Caco-2 (cell line): ENCODE measurements around the gene MAP4K3. TPM values are rescaled to one million over a fixed set of nuclear protein-coding genes. Genes with fewer than 3 reads are reported as not detected.

ENCODE experiments used
- BruUV-seq: library from RNA; stranded (reverse); fragments of 400-500 nt; replicated peaks from 2 replicates; lab custom pipeline; 2021; lab: Mats Ljungman, UMichigan
- CTCF ChIA-PET: fragments of 300-600 bp; sonication (Branson Sonifier 250); formaldehyde crosslinking; loops from one replicate; lab custom pipeline; 2022; ENCODE audit warnings: antibody characterized with exemption; lab: Charles Lee
- POLR2A ChIA-PET: fragments of 300-600 bp; sonication (Branson Sonifier 250); formaldehyde crosslinking; loops from one replicate; lab custom pipeline; 2022; ENCODE audit warnings: antibody characterized with exemption; lab: Charles Lee
- DNase-seq, 2 experiments: peaks; one replicate each; pipeline versions ENCODE4 v3.0.0 to v3.0.0-alpha.2; 2020 to 2022
- H3K27me3 ChIP-seq: replicated peaks from 2 replicates; pipeline ENCODE4 v1.6.0; 2011; ENCODE audit warnings: low read length; ENCODE audit not compliant: control insufficient read depth, insufficient read depth
- H3K36me3 ChIP-seq: 2 replicates; pipeline ENCODE4 v1.5.1; 2011; ENCODE audit warnings: low read length; ENCODE audit not compliant: control insufficient read depth, insufficient read depth
- H3K4me1 ChIP-seq: fragments of 250-450 bp; sonication (Bioruptor Pico); 2 replicates; pipeline ENCODE4 v1.5.1; 2020; ENCODE audit warnings: mild to moderate bottlenecking
- H3K4me3 ChIP-seq: 2 replicates; pipeline ENCODE4 v1.5.1; 2011; ENCODE audit warnings: low read depth, mild to moderate bottlenecking, control low read depth, low read length
- H3K9me3 ChIP-seq: fragments of 250-450 bp; sonication (Bioruptor Pico); 2 replicates; pipeline ENCODE4 v1.5.1; 2020; ENCODE audit warnings: mild to moderate bottlenecking, moderate library complexity
- H3K27ac Mint-ChIP-seq: one replicate; pipeline ENCODE4 v1.8.0; 2022; ENCODE audit warnings: mixed read lengths; ENCODE audit not compliant: unreplicated experiment
- H3K27me3 Mint-ChIP-seq: one replicate; pipeline ENCODE4 v1.8.0; 2022; ENCODE audit warnings: mixed read lengths; ENCODE audit not compliant: insufficient read depth, unreplicated experiment
- H3K36me3 Mint-ChIP-seq: one replicate; pipeline ENCODE4 v1.8.0; 2022; ENCODE audit warnings: mild to moderate bottlenecking, mixed read lengths; ENCODE audit not compliant: insufficient read depth, unreplicated experiment
- H3K4me1 Mint-ChIP-seq: one replicate; pipeline ENCODE4 v1.8.0; 2022; ENCODE audit warnings: low read depth, mixed read lengths; ENCODE audit not compliant: unreplicated experiment
- H3K4me3 Mint-ChIP-seq: one replicate; pipeline ENCODE4 v1.8.0; 2022; ENCODE audit warnings: mild to moderate bottlenecking, moderate library complexity, mixed read lengths; ENCODE audit not compliant: unreplicated experiment
- H3K9me3 Mint-ChIP-seq: one replicate; pipeline ENCODE4 v1.8.0; 2022; ENCODE audit warnings: mixed read lengths; ENCODE audit not compliant: unreplicated experiment
- intact Hi-C: fragments of 100-400 bp; cut with micrococcal nuclease; formaldehyde crosslinking; loops from one replicate; pipeline ENCODE4 v1.10.0; 2022; ENCODE audit not compliant: unreplicated experiment
- total RNA-seq: library from RNA; stranded (reverse); gene quantifications from 2 replicates; pipeline ENCODE4 v1.2.3, GENCODE V29; 2022
- TF ChIP-seq, protein P1 (sequence below), 2 experiments: fragments of 200-600 bp in 1 of 2; IDR thresholded peaks; 1 replicate in 1 of 2; 2 replicates in 1 of 2; pipeline versions ENCODE4 v1.5.1 to v1.8.0; 2011 to 2022; ENCODE audit warnings: antibody characterized with exemption in 1 of 2, control low read depth in 1 of 2, inconsistent platforms in 1 of 2, low read depth in 1 of 2, low read length in 1 of 2, mild to moderate bottlenecking in 1 of 2, moderate library complexity in 1 of 2; ENCODE audit not compliant: insufficient read depth in 1 of 2, severe bottlenecking in 1 of 2, unreplicated experiment in 1 of 2

MAP4K3 gene
- total RNA-seq, 1 experiment from 2014 or later: 46.1 TPM

DNA sequence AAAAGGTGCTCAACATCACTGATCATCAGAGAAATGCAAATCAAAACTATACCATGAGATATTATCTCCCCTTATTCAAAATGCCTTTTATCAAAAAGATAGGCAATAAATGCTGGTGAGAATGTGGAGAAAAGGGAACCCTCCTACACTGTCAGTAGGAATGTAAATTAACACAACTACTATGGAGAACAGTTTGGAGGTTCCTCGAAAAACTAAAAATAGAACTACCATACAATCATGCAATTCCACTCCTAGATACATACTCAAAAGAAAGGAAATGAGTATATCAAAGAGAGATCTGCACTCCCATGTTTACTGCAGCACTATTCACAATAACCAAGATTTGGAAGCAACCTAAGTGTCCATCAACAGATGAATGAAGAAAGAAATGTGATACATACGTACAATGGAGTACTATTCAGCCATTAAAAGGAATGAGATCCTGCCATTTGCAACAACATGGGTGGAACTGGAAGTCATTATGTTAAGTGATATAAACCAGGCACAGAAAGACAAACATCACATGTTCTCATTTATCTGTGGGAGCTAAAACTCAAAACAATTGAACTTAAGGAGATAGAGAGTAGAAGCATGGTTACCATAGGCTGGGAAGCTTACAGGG, 63.8 kb downstream of the MAP4K3 start:
- H3K4me3 ChIP-seq: no peak overlapping the region
- intact Hi-C loops: no loop called here
- Mint-ChIP-seq H3K27me3 (no peaks in the 10 kb centered on the region), H3K4me3 (no peak overlapping the region), H3K27ac (no peak overlapping the region), H3K4me1 (no peaks in the 10 kb centered on the region), H3K9me3 (peaks cover 13% of the 10 kb centered on the region), H3K36me3 (peaks cover 6% of the 10 kb centered on the region)
- DNase-seq: no peak
- POLR2A ChIA-PET: no interaction called here
- TF ChIP-seq, protein P1, sequence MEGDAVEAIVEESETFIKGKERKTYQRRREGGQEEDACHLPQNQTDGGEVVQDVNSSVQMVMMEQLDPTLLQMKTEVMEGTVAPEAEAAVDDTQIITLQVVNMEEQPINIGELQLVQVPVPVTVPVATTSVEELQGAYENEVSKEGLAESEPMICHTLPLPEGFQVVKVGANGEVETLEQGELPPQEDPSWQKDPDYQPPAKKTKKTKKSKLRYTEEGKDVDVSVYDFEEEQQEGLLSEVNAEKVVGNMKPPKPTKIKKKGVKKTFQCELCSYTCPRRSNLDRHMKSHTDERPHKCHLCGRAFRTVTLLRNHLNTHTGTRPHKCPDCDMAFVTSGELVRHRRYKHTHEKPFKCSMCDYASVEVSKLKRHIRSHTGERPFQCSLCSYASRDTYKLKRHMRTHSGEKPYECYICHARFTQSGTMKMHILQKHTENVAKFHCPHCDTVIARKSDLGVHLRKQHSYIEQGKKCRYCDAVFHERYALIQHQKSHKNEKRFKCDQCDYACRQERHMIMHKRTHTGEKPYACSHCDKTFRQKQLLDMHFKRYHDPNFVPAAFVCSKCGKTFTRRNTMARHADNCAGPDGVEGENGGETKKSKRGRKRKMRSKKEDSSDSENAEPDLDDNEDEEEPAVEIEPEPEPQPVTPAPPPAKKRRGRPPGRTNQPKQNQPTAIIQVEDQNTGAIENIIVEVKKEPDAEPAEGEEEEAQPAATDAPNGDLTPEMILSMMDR (IDR thresholded peaks at IDR 0.05; ENCODE audit: insufficient read depth in 1 of 2, low read depth in 1 of 2, low read length in 1 of 2, severe bottlenecking in 1 of 2, unreplicated experiment in 1 of 2): no peak
- H3K36me3 ChIP-seq: no peaks in the 10 kb centered on the region
- no TSS peak for BruUV-seq
- no peaks in the 10 kb centered on the region for H3K9me3 ChIP-seq
- no peaks in the 10 kb centered on the region for H3K27me3 ChIP-seq
- no peaks in the 10 kb centered on the region for H3K4me1 ChIP-seq
- CTCF ChIA-PET: no interaction called here

DNA sequence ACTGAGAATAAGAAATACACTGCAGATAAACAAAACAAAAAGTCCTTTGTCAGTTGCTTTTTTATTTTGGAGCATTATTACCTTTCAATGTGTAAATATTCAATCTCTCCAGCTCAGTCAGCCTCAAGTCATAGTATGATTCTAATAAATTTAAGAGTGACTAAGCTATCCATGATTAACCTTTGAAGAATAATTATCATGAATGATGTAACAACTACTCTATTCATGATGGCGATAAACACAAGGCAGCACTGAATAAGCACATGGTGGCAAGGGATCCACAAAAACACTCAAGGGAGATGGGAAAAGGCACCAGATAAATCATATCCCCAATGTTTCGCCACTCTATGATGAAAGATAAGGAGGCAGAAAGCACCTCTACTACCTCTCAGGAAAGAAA, 67.0 kb downstream of the MAP4K3 start:
- Mint-ChIP-seq H3K27me3 (no peaks in the 10 kb centered on the region), H3K27ac (no peak overlapping the region), H3K4me1 (peaks cover 6% of the 10 kb centered on the region), H3K36me3 (peaks cover 21% of the 10 kb centered on the region), H3K4me3 (no peak overlapping the region), H3K9me3 (peaks cover 13% of the 10 kb centered on the region)
- H3K4me3 ChIP-seq: no peak overlapping the region
- no peaks in the 10 kb centered on the region for H3K4me1 ChIP-seq
- H3K36me3 ChIP-seq: no peaks in the 10 kb centered on the region
- ChIA-PET CTCF (no interaction called here), POLR2A (no interaction called here)
- TF ChIP-seq, protein P1 (IDR thresholded peaks at IDR 0.05; ENCODE audit: insufficient read depth in 1 of 2, low read depth in 1 of 2, low read length in 1 of 2, severe bottlenecking in 1 of 2, unreplicated experiment in 1 of 2): no peak
- DNase-seq: no peak
- no peaks in the 10 kb centered on the region for H3K9me3 ChIP-seq
- no peaks in the 10 kb centered on the region for H3K27me3 ChIP-seq
- no TSS peak for BruUV-seq
- intact Hi-C loops: no loop called here

DNA sequence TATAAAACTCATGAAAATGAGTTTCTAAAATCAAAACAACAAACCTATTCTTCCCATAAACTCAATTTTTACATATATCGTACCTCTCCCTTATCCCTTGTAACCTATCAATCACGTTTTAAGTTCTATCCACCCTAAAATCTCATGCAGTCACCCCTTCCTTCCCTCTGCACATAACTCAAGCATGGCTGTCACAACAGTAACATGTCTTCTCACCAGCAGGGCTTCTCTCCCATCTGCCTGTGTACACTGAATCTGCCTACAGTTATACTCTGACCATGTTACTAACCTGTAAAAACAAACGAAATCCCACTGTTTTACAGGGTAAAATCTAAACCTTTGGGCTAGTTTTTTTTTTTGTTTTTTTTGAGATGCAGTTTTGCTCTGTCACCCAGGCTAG, 68.2 kb downstream of the MAP4K3 start:
- H3K36me3 ChIP-seq: no peaks in the 10 kb centered on the region; the same call in 1 of the 2 replicates
- Mint-ChIP-seq H3K27me3 (no peaks in the 10 kb centered on the region), H3K4me1 (peaks cover 6% of the 10 kb centered on the region), H3K4me3 (no peak overlapping the region), H3K9me3 (peaks cover 13% of the 10 kb centered on the region), H3K27ac (no peak overlapping the region), H3K36me3 (peaks cover 21% of the 10 kb centered on the region)
- TF ChIP-seq, protein P1 (IDR thresholded peaks at IDR 0.05; ENCODE audit: insufficient read depth in 1 of 2, low read depth in 1 of 2, low read length in 1 of 2, severe bottlenecking in 1 of 2, unreplicated experiment in 1 of 2): no peak
- DNase-seq: no peak
- H3K9me3 ChIP-seq: no peaks in the 10 kb centered on the region
- no TSS peak for BruUV-seq
- H3K27me3 ChIP-seq: no peaks in the 10 kb centered on the region
- intact Hi-C loops: no loop called here
- H3K4me3 ChIP-seq: no peak overlapping the region
- no peaks in the 10 kb centered on the region for H3K4me1 ChIP-seq
- CTCF ChIA-PET: no interaction called here
- POLR2A ChIA-PET: no interaction called here
